Activated CD8-positive, alpha-beta memory T cell treated with anti-CD3 and anti-CD28 coated beads, Interleukin-2, amount 50 U/mL, for 48 hours (primary cell): ENCODE measurements around the gene SLC9A5.
A peak's percentile ranks its signal among the peaks of the same experiment; 100 is the strongest.

Experiments used
- DNase-seq: peaks from one replicate; pipeline ENCODE4 v3.0.0-alpha.2; 2020

The SLC9A5 gene

DNA sequence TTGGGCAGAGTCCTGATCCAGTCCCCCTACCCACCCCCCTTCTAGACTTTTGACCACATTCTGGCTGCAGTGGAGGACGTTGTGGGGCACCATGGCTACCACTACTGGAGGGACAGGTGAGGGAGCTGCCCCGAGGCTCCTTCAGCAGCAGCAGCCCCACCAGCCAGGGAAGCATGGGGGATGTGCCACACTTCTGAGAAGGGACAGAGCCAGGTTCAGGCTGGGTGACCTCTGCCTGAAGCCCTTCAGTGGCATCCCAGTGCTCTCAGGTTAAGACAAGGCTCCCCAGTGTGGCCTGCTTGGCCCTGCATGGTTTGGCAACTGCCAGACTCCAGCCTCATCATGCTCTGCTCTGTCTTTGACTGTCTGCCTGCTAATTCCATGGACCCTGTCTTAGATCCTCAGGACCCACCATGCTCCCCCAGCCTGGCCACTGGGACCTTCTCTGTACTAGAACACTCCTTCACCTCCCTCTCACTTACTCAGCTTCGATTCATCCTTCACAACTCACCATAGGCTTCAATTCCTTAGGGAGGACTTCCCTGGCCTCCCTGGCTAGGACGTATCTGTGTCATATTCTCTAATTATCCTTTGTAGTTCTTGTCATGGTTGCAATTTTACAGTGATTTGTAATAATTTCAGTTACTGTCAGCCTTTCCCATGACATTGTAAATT lies 8.8 kb downstream of the SLC9A5 start:
- no peak for DNase-seq

- DNase-seq: no peak
Observed at GRCh38 chr16:67258161-67258835, 9.5 kb downstream of the SLC9A5 start.

DNA sequence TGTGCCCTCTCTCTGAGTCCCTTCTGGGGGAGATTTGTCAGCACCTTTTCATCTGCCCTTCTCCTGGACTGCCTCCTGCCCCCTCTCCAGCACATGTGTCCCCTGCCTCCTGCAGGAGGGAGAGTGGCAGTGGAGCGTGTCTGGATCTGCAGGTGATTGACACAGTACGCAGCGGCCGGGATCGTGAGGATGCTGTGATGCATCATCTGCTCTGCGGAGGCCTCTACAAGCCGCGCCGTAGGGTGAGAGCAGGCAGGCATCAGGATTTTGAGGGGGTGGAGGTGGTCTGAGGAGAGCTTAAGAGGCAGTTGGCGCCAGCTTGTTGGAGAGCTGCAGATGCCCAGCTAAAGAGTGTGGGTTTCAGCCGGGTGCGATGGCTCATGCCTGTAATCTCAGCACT lies 10.9 kb downstream of the SLC9A5 start:
- no peak for DNase-seq

DNA sequence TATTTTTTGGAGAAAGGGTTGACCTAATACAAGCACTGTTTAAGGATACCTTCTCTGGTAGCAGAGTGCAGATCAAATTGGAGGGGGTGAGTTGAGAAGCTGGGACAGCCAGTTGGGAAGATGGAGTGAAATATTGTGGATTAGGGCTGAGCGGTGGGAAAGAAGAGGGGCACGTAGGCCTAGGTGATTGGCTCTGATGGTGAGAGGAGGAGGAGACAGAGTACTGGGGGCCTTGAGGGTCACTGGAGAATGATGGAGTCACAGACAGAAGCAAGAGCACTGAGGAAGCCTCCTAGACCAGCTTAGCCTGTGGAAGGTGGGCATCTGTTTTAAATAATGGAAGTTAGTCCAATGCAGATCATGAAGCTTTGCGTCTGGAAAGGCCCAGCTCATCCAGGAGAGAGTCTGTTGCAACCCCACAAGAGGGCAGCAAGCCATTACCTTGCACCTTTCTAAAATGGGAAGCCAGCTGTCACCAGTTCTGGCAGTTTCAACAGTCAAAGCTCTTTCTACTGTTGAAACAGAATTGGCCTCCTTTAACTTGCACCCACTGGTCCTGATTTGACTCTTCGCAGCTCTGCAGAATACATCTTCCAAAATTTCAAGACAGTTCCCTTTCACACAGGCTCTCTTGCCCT lies 11.8 kb downstream of the SLC9A5 start:
- DNase-seq: no peak

DNA sequence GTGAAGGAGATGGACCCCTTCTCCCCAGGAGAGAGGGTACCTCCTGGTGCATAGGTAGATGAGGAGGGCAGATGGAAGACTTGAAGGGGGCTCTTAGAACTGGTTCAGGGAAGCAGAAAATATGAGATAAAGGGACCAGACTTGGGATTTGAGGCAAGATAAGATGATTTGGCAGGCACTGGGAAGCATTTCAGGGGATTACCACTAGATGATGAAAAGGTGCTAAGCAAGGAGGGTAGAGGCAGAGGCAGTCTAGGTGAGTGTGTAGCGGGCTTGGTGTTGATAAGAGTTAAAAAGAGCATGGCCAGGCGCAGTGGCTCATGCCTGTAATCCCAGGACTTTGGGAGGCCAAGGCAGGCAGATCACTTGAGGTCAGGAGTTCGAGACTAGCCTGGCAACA lies 14.4 kb downstream of the SLC9A5 start:
- DNase-seq: no peak

DNA sequence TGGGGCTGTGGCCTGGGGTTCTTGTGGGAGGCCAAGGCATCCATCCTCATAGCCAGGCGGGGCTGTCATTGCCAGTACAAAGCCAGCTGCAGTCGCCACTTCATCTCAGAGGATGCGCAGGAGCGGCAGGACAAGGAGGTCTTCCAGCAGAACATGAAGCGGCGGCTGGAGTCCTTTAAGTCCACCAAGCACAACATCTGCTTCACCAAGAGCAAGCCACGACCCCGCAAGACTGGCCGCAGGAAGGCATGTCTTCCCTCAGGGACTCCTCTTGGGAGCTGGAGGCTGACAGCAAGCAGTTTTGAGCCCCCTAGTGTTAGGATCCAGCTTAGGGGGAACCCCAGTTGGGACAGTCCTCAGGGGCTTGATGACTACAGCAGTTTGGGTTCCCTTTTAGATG lies 15.5 kb downstream of the SLC9A5 start:
- no peak for DNase-seq

GRCh38 chr16:67264866-67265265 lies 16.1 kb downstream of the SLC9A5 start:
- no peak for DNase-seq

DNA sequence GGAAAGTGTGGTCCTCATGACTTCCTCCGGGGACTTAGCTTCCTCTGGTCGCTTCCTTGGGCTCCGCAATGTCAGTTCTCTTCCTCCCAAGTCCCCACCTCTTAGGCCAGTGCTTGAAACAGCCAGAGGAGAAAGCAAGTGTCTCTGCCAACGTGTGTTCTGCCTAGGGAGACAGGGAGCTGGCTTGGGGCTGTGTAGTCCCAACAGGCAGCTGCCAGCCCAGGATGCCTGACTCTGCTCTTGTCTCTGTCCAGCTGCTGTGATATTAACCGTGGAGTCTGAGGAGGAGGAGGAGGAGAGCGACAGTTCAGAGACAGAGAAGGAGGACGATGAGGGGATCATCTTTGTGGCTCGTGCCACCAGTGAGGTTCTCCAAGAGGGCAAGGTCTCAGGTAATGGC lies 17.1 kb downstream of the SLC9A5 start:
- DNase-seq: no peak

DNA sequence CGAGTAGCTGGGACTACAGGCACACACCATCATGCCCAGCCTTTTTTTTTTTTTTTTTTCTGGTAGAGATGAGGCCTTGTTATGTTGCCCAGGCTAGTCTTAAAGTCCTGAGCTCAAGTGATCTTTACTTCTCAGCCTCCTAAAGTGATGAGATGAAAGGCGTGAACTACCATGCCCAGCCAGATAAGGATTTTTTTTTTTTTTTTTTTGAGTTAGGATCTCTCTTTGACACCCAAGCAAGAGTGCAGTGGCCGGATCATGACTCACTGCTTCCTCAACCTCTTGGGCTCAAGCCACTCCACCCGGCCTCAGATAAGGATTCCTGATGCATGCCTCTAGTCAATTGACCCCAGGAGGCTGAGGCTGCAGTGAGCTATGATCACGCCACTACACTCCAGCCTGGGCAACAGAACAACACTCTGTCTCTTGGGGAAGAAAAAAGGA lies 19.4 kb downstream of the SLC9A5 start:
- DNase-seq: no peak

DNA sequence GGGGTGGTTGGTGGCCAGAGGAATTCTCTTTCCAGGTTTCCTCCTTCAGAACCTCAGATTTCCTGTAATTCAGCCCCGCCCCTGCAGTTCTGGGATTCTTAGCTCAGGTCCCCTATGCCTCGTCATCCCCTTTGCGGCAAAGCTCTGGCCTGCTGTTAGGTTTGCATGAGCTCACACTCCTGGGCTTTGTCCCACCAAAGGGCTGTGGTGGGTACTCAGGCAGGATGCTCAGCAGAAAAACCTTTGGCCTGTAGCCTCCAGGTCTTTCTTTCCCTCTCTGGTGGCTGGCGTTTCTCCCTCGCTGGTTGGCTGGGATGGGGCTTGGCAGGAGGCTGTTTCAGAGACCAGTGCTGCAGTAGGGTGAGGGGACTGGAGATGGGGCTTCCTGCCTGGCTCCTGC lies 21.0 kb downstream of the SLC9A5 start:
- DNase-seq: no peak

DNA sequence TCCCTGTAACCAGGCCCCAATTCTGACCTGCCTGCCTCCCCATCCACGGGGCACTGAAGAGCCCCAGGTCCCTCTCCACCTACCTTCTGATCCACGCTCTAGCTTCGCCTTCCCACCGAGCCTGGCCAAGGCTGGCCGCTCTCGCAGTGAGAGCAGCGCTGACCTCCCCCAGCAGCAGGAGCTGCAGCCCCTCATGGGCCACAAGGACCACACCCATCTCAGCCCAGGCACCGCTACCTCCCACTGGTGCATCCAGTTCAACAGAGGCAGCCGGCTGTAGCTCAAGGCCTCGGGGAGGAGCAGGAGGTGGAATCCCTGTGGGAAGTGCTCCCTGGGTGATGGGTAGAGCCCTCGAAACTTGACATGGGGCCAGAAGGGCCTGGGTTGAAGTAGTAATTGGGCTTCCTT lies 22.2 kb downstream of the SLC9A5 start:
- no peak for DNase-seq

GRCh38 chr16:67271446-67271845 lies 22.7 kb downstream of the SLC9A5 start:
- DNase-seq: no peak

GRCh38 chr16:67275321-67275720 lies 26.5 kb downstream of the SLC9A5 start:
- no peak for DNase-seq

DNA sequence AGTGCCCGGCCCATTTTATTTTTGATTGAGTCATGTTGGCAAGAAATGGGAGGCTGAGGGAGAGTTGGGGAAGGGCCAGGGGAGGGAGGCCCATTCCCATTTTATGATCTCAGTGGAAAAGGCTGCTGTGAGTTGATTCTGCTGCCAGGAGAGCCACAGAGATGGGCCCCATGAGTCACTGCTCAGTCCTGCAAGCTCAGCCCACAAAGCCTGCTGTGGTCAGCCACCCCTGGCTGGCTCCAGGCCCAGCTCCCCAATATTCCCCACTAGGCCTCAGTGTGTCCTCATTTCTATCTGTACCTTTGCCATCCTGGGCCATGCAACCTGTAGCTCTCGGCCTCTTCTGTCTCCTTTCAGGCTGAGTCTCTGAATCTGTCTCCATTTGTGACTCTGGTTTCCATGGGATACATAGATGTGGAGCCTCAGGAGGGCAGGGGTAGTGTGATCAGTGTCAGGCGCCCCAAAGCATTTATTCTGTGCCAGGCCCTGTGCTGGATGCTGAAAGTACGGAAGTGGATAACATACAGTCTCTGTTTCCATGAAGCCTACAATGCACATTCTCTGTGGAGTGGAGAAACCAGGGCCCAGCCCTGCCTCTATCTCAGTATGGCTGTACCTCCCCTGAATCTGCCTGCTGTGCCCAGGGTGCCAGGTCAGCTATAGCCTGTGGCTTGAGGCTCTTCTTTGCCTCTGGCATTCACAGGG lies 28.7 kb downstream of the SLC9A5 start:
- DNase-seq: no peak

DNA sequence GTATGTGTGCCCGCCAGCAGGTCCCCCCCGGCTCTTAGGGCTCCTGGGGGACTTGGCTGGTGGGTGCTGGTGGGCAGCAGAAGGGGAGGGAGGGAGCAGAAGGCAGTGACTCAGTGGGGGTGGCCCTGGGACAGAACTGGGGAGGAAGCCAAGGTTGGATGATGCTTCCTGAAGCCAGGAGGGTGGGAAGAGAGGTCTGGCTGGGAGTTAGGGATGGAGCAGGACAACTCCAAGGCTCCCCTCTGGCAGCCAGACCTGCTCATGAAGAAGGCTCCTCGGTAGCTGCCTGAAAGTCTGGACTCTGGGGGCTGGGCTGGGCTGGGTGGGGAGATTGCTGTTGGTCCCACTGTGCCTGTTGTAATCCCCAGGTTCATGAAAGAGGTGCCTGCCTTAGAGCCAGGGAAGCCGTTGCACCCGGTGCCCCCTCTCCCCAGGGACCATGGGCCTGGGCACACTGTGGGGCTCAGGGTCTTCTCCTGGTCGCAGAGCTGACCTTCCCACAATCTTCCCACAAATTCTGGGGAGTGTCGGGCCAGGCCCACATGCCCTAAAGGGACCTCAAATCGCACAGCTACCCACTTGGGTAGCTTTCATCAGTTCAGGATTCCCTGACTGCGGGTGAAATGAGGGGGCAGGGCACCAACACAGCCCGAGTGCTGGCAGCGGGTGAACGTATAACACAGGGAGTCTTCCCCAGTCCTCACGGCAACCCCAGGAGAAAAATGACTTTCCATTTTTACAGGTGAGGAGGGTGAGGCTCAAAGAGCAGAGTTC lies 29.4 kb downstream of the SLC9A5 start:
- no peak for DNase-seq

GRCh38 chr16:67278773-67279295 lies 30.1 kb downstream of the SLC9A5 start:
- DNase-seq: peak; percentile 83

DNA sequence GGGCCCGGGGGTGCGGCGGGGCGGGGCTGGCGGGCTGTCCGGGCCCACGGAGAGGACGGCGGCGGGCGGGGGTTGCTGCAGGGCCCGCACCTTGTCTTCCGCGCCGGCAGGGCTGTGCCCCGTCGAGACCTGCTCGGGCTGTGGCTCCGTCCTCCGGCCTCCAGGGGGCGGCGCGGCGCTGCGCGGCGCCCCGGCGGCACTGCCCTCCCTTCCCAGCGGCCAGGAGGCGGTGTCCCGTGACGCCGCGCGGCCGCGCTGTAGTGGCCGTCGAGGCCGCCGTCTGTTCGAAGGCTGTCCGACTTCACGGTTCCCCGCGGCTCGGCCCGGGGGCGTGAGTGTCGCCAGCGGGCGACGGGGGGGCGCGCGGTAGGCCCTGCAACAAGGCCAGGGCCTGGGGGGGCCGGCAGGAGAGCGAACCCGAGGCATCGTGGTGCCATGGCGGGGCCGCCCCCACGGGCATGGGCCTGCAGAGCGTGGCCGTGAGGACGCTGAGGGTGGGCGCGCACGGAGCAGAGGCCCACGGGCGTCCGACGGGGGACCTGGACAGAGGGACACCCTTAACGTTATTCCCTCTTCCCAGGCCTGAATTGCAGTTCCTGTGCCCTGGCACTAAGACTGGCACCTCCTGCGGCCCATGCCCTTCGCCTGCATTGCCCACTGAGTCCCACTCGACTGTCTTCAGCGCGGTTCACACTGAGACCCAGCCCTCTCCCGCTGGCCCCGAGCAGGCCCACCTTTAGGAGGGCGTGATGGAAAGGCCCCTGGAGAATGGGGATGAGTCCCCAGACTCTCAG lies 30.7 kb downstream of the SLC9A5 start, which contains the start of gene PLEKHG4:
Gene PLEKHG4 (plus strand): TSS at position 237 of the 794 bp plus-strand sequence. CDS start 513 bp downstream, at position 750.
- DNase-seq: peak; percentile 92

GRCh38 chr16:67280090-67281015 lies 31.6 kb downstream of the SLC9A5 start:
- DNase-seq: no peak

GRCh38 chr16:67281536-67282446 lies 33.0 kb downstream of the SLC9A5 start:
- no peak for DNase-seq
